ENCODE data around the gene GNAT2. TPM values are rescaled to one million over a fixed set of nuclear protein-coding genes. Genes with fewer than 3 reads are reported as not detected.

The GNAT2 gene
- total and polyA plus RNA-seq, 4 donors = 0.24 TPM; not detected in 3

GRCh38 chr1:109641078-109641740 lies 21.8 kb upstream of the GNAT2 start:
- no peak overlapping the region for H3K27ac ChIP-seq (ENCODE audit: low read depth in 1 of 2, low read length in 1 of 2)
- peaks cover 0 to 9% (median 3%) of the 10 kb centered on the region in 5 donors for H3K4me1 ChIP-seq (ENCODE audit: control insufficient read depth in 5 of 5, insufficient read depth in 5 of 5, low read length in 5 of 5)
- no peak for DNase-seq
- no peak overlapping the region for H3K9ac ChIP-seq (ENCODE audit: insufficient read depth in 1 of 2, low read length in 2 of 2)
- H3K9me3 ChIP-seq (ENCODE audit: control insufficient read depth in 4 of 4, insufficient read depth in 3 of 4, low read length in 3 of 4) = no peaks in the 10 kb centered on the region
- no peak for TF ChIP-seq CTCF (IDR thresholded peaks at IDR 0.05; ENCODE audit: control extremely low read depth, extremely low read depth)
- H3K27me3 ChIP-seq (ENCODE audit: control insufficient read depth in 3 of 3, insufficient read depth in 3 of 3, low read length in 2 of 3) = no peaks in the 10 kb centered on the region
- H3K4me3 ChIP-seq = no peak overlapping the region
- H3K36me3 ChIP-seq (ENCODE audit: control insufficient read depth in 4 of 4, insufficient read depth in 4 of 4, low read length in 4 of 4) = no peaks in the 10 kb centered on the region
- ATAC-seq (ENCODE audit: insufficient read depth, low FRiP score) = no peak
- WGBS, 2 donors = 83 to 97% methylated on average over 2 of the region's 2 CpGs

GRCh38 chr1:109640285-109640865 lies 21.0 kb upstream of the GNAT2 start:
- peak; percentile 60 to 77 (median 63) for DNase-seq
- no peaks in the 10 kb centered on the region for H3K27me3 ChIP-seq (ENCODE audit: control insufficient read depth in 3 of 3, insufficient read depth in 3 of 3, low read length in 2 of 3)
- H3K9ac ChIP-seq (ENCODE audit: insufficient read depth in 1 of 2, low read length in 2 of 2) = no peak overlapping the region
- peak; percentile 86 for TF ChIP-seq CTCF (IDR thresholded peaks at IDR 0.05; ENCODE audit: control extremely low read depth, extremely low read depth)
- no peaks in the 10 kb centered on the region for H3K36me3 ChIP-seq (ENCODE audit: control insufficient read depth in 4 of 4, insufficient read depth in 4 of 4, low read length in 4 of 4)
- H3K27ac ChIP-seq (ENCODE audit: low read depth in 1 of 2, low read length in 1 of 2) = no peak overlapping the region
- no peak for ATAC-seq (ENCODE audit: insufficient read depth, low FRiP score)
- H3K9me3 ChIP-seq (ENCODE audit: control insufficient read depth in 4 of 4, insufficient read depth in 3 of 4, low read length in 3 of 4) = no peaks in the 10 kb centered on the region
- 22 to 33% methylated on average over 5 of the region's 5 CpGs for WGBS, 2 donors
- H3K4me1 ChIP-seq (ENCODE audit: control insufficient read depth in 5 of 5, insufficient read depth in 5 of 5, low read length in 5 of 5) = peaks cover 0 to 9% (median 3%) of the 10 kb centered on the region in 5 donors
- no peak overlapping the region for H3K4me3 ChIP-seq

GRCh38 chr1:109639841-109640184 lies 20.4 kb upstream of the GNAT2 start:
- Histone ChIP-seq H3K27ac (ENCODE audit: low read depth in 1 of 2, low read length in 1 of 2) (no peak overlapping the region), H3K27me3 (ENCODE audit: control insufficient read depth in 3 of 3, insufficient read depth in 3 of 3, low read length in 2 of 3) (no peaks in the 10 kb centered on the region), H3K4me3 (no peak overlapping the region), H3K9me3 (ENCODE audit: control insufficient read depth in 4 of 4, insufficient read depth in 3 of 4, low read length in 3 of 4) (no peaks in the 10 kb centered on the region), H3K9ac (ENCODE audit: insufficient read depth in 1 of 2, low read length in 2 of 2) (no peak overlapping the region), H3K36me3 (ENCODE audit: control insufficient read depth in 4 of 4, insufficient read depth in 4 of 4, low read length in 4 of 4) (no peaks in the 10 kb centered on the region), H3K4me1 (ENCODE audit: control insufficient read depth in 5 of 5, insufficient read depth in 5 of 5, low read length in 5 of 5) (peaks cover 0 to 6% (median 3%) of the 10 kb centered on the region in 5 donors)
- TF ChIP-seq CTCF (IDR thresholded peaks at IDR 0.05; ENCODE audit: control extremely low read depth, extremely low read depth) = no peak
- ATAC-seq (ENCODE audit: insufficient read depth, low FRiP score) (no peak), DNase-seq (no peak)
- 51 to 59% methylated on average over 6 of the region's 6 CpGs for WGBS, 2 donors
